ENCODE measurements around the gene LYSET. TPM values are rescaled to one million over a fixed set of nuclear protein-coding genes. Genes with fewer than 3 reads are reported as not detected.
"Not testable (repeated sequence)": the region's sequence is repeated elsewhere in the genome, so short reads cannot be mapped to it uniquely, and the experiment has no call there.

The LYSET gene
- total RNA-seq, 6 experiments from 2014 or later = 4.0 to 11.0 (median 7.7) TPM

- Histone ChIP-seq H3K27me3 (no peaks in the 10 kb centered on the region), H3K27ac (no peak overlapping the region), H3K4me1 (no peaks in the 10 kb centered on the region), H3K9me3 (no peaks in the 10 kb centered on the region), H3K36me3 (no peaks in the 10 kb centered on the region), H3K4me3 (no peak overlapping the region)
- intact Hi-C loops (cut with DNase I) = no loop called here
- peak in 1 of 3 donors; percentile 28 for DNase-seq
- 38% methylated on average over 4 of the region's 4 CpGs for WGBS (ENCODE audit: insufficient coverage, low coverage, low lambda C conversion rate, missing lambda C conversion rate)
- peak; percentile 78 to 89 (median 82) for ATAC-seq
- TF ChIP-seq POLR2A (IDR thresholded peaks at IDR 0.05) = no peak
- peak; percentile 28 to 54 (median 44) for TF ChIP-seq CTCF (IDR thresholded peaks at IDR 0.05)
Observed at GRCh38 chr14:93160353-93160801, 24.7 kb upstream of the LYSET start.

GRCh38 chr14:93161411-93161940, 23.6 kb upstream of the LYSET start:
- H3K27me3 ChIP-seq = no peaks in the 10 kb centered on the region
- no peaks in the 10 kb centered on the region for H3K9me3 ChIP-seq
- ATAC-seq (no peak), DNase-seq (no peak)
- TF ChIP-seq CTCF (IDR thresholded peaks at IDR 0.05) (no peak), POLR2A (IDR thresholded peaks at IDR 0.05) (no peak)
- no peaks in the 10 kb centered on the region for H3K4me1 ChIP-seq
- no peak overlapping the region for H3K4me3 ChIP-seq
- 75% methylated on average over 3 of the region's 4 CpGs for WGBS (ENCODE audit: insufficient coverage, low coverage, low lambda C conversion rate, missing lambda C conversion rate)
- no peak overlapping the region for H3K27ac ChIP-seq
- intact Hi-C loops (cut with DNase I) = no loop called here
- H3K36me3 ChIP-seq = no peaks in the 10 kb centered on the region

GRCh38 chr14:93163564-93163963, 21.6 kb upstream of the LYSET start:
- H3K36me3 ChIP-seq = no peaks in the 10 kb centered on the region
- no peak for TF ChIP-seq POLR2A (IDR thresholded peaks at IDR 0.05)
- TF ChIP-seq CTCF (IDR thresholded peaks at IDR 0.05) = no peak

GRCh38 chr14:93165271-93166265, 19.5 kb upstream of the LYSET start:
- H3K4me3 ChIP-seq; H3K36me3 ChIP-seq; H3K27ac ChIP-seq; H3K9me3 ChIP-seq; DNase-seq; intact Hi-C loops (cut with DNase I); H3K27me3 ChIP-seq; H3K4me1 ChIP-seq: not testable (repeated sequence)
- peak in 1 of 4 donors; percentile 55 for ATAC-seq
- WGBS (ENCODE audit: insufficient coverage, low coverage, low lambda C conversion rate, missing lambda C conversion rate) = 54% methylated on average over 19 of the region's 26 CpGs

More at GRCh38 chr14:93163564-93163963, 21.6 kb upstream of the LYSET start:
- Histone ChIP-seq H3K4me3 (no peak overlapping the region), H3K4me1 (no peaks in the 10 kb centered on the region), H3K9me3 (no peaks in the 10 kb centered on the region), H3K27me3 (no peaks in the 10 kb centered on the region), H3K27ac (no peak overlapping the region)
- intact Hi-C loops (cut with DNase I) = no loop called here
- 52% methylated on average over 5 of the region's 5 CpGs for WGBS (ENCODE audit: insufficient coverage, low coverage, low lambda C conversion rate, missing lambda C conversion rate)
- DNase-seq (no peak), ATAC-seq (peak in 1 of 4 donors; percentile 24)

GRCh38 chr14:93168610-93169009, 16.5 kb upstream of the LYSET start:
- H3K36me3 ChIP-seq; H3K9me3 ChIP-seq; H3K27ac ChIP-seq; H3K27me3 ChIP-seq; H3K4me3 ChIP-seq; H3K4me1 ChIP-seq; ATAC-seq; intact Hi-C loops (cut with DNase I); DNase-seq: not testable (repeated sequence)
- WGBS (ENCODE audit: insufficient coverage, low coverage, low lambda C conversion rate, missing lambda C conversion rate) = 82% methylated on average over 9 of the region's 9 CpGs

GRCh38 chr14:93169619-93170018, 15.5 kb upstream of the LYSET start:
- H3K9me3 ChIP-seq; H3K27ac ChIP-seq; H3K4me3 ChIP-seq; H3K27me3 ChIP-seq; ATAC-seq; intact Hi-C loops (cut with DNase I); H3K36me3 ChIP-seq; H3K4me1 ChIP-seq; DNase-seq: not testable (repeated sequence)
- WGBS (ENCODE audit: insufficient coverage, low coverage, low lambda C conversion rate, missing lambda C conversion rate) = 90% methylated on average over 4 of the region's 6 CpGs

- DNase-seq; H3K27me3 ChIP-seq; H3K4me1 ChIP-seq; H3K36me3 ChIP-seq; H3K9me3 ChIP-seq; ATAC-seq; H3K4me3 ChIP-seq; H3K27ac ChIP-seq; intact Hi-C loops (cut with DNase I): not testable (repeated sequence)
- WGBS (ENCODE audit: insufficient coverage, low coverage, low lambda C conversion rate, missing lambda C conversion rate) = no CpG with 5 or more reads among the region's 20 CpGs
Observed at GRCh38 chr14:93170141-93170540, 15.0 kb upstream of the LYSET start.

All from right lobe of liver (tissue), 6 donors.